ENCODE results near the gene CLEC16A. TPM values are rescaled to one million over a fixed set of nuclear protein-coding genes. Genes with fewer than 3 reads are reported as not detected.

Gene CLEC16A
- total and polyA plus RNA-seq, 2 experiments from 2014 or later = 9.9 to 24.1 TPM

DNA sequence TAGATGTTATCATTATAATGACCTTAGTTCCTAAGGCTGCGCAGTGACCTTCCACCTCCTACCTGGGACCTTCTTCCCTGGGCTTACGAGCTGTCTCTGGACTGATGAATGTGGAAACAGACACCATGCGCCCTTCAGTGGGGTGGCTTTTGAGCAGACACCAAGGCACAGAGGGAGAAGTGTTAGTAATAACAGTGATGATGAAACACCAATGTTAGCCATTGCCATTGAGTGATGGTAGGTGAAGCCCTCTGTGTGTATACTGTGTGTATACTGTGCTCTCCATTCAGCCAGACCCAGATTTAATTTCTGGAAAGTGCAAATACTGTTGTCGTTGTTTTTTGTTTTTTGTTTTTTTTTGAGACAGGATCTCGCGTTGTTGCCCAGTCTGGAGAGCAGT lies 44.5 kb downstream of the CLEC16A start:
- H3K27ac Mint-ChIP-seq = no peak overlapping the region
- Histone ChIP-seq H3K27ac (ENCODE audit: low read depth) (no peak overlapping the region), H3F3A (replicated peaks; ENCODE audit: low read depth) (no peaks in the 10 kb centered on the region), H4K20me1 (replicated peaks; ENCODE audit: insufficient read depth) (no peaks in the 10 kb centered on the region; the same call in 1 of the 2 replicates), H3K9me2 (ENCODE audit: insufficient read depth) (no peaks in the 10 kb centered on the region), H2AFZ (no peak overlapping the region), H3K4me3 (no peak overlapping the region), H3K4me1 (ENCODE audit: insufficient read depth) (no peaks in the 10 kb centered on the region), H3K36me3 (ENCODE audit: insufficient read depth) (no peaks in the 10 kb centered on the region), H3K27me3 (ENCODE audit: insufficient read depth) (no peaks in the 10 kb centered on the region), H3K79me2 (replicated peaks; ENCODE audit: insufficient read depth) (no peaks in the 10 kb centered on the region), H3K4me2 (no peak overlapping the region)
- no peak overlapping the region for H3K4me3 Mint-ChIP-seq
- ATAC-seq (no peak), DNase-seq (ENCODE audit: low spot score) (no peak)
- H3K9me3 Mint-ChIP-seq = no peaks in the 10 kb centered on the region
- H3K4me1 Mint-ChIP-seq = peaks cover 6% of the 10 kb centered on the region; the same call in 2 of the 3 replicates
- H3K36me3 Mint-ChIP-seq (ENCODE audit: low read depth) = peaks cover 3% of the 10 kb centered on the region; the same call in 2 of the 3 replicates
- H3K27me3 Mint-ChIP-seq (ENCODE audit: insufficient read depth, low read depth, poor library complexity) = peaks cover 18% of the 10 kb centered on the region
- TF ChIP-seq ZNF114 (CRISPR knock-in tag; IDR thresholded peaks at IDR 0.05) (no peak), EZH2 (IDR thresholded peaks at IDR 0.05; ENCODE audit: low read depth, unreplicated experiment) (no peak), CREB1 (CRISPR knock-in tag; IDR thresholded peaks at IDR 0.05; ENCODE audit: low read depth) (no peak), ZNF331 (CRISPR knock-in tag; IDR thresholded peaks at IDR 0.05; ENCODE audit: low read depth) (no peak), NANOG (IDR thresholded peaks at IDR 0.05; ENCODE audit: borderline replicate concordance) (no peak), EZH2phosphoT487 (IDR thresholded peaks at IDR 0.05; ENCODE audit: unreplicated experiment) (no peak), POLR2AphosphoS5 (IDR thresholded peaks at IDR 0.05; ENCODE audit: low read depth) (no peak), JUNB (IDR thresholded peaks at IDR 0.05; ENCODE audit: unreplicated experiment) (no peak), STAT1 (IDR thresholded peaks at IDR 0.05; ENCODE audit: unreplicated experiment) (no peak)
- TF ChIP-seq, protein P1, sequence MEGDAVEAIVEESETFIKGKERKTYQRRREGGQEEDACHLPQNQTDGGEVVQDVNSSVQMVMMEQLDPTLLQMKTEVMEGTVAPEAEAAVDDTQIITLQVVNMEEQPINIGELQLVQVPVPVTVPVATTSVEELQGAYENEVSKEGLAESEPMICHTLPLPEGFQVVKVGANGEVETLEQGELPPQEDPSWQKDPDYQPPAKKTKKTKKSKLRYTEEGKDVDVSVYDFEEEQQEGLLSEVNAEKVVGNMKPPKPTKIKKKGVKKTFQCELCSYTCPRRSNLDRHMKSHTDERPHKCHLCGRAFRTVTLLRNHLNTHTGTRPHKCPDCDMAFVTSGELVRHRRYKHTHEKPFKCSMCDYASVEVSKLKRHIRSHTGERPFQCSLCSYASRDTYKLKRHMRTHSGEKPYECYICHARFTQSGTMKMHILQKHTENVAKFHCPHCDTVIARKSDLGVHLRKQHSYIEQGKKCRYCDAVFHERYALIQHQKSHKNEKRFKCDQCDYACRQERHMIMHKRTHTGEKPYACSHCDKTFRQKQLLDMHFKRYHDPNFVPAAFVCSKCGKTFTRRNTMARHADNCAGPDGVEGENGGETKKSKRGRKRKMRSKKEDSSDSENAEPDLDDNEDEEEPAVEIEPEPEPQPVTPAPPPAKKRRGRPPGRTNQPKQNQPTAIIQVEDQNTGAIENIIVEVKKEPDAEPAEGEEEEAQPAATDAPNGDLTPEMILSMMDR (conservative IDR thresholded peaks at IDR 0.05; ENCODE audit: low read depth in 2 of 2) = no peak
- TF ChIP-seq, protein P2, sequence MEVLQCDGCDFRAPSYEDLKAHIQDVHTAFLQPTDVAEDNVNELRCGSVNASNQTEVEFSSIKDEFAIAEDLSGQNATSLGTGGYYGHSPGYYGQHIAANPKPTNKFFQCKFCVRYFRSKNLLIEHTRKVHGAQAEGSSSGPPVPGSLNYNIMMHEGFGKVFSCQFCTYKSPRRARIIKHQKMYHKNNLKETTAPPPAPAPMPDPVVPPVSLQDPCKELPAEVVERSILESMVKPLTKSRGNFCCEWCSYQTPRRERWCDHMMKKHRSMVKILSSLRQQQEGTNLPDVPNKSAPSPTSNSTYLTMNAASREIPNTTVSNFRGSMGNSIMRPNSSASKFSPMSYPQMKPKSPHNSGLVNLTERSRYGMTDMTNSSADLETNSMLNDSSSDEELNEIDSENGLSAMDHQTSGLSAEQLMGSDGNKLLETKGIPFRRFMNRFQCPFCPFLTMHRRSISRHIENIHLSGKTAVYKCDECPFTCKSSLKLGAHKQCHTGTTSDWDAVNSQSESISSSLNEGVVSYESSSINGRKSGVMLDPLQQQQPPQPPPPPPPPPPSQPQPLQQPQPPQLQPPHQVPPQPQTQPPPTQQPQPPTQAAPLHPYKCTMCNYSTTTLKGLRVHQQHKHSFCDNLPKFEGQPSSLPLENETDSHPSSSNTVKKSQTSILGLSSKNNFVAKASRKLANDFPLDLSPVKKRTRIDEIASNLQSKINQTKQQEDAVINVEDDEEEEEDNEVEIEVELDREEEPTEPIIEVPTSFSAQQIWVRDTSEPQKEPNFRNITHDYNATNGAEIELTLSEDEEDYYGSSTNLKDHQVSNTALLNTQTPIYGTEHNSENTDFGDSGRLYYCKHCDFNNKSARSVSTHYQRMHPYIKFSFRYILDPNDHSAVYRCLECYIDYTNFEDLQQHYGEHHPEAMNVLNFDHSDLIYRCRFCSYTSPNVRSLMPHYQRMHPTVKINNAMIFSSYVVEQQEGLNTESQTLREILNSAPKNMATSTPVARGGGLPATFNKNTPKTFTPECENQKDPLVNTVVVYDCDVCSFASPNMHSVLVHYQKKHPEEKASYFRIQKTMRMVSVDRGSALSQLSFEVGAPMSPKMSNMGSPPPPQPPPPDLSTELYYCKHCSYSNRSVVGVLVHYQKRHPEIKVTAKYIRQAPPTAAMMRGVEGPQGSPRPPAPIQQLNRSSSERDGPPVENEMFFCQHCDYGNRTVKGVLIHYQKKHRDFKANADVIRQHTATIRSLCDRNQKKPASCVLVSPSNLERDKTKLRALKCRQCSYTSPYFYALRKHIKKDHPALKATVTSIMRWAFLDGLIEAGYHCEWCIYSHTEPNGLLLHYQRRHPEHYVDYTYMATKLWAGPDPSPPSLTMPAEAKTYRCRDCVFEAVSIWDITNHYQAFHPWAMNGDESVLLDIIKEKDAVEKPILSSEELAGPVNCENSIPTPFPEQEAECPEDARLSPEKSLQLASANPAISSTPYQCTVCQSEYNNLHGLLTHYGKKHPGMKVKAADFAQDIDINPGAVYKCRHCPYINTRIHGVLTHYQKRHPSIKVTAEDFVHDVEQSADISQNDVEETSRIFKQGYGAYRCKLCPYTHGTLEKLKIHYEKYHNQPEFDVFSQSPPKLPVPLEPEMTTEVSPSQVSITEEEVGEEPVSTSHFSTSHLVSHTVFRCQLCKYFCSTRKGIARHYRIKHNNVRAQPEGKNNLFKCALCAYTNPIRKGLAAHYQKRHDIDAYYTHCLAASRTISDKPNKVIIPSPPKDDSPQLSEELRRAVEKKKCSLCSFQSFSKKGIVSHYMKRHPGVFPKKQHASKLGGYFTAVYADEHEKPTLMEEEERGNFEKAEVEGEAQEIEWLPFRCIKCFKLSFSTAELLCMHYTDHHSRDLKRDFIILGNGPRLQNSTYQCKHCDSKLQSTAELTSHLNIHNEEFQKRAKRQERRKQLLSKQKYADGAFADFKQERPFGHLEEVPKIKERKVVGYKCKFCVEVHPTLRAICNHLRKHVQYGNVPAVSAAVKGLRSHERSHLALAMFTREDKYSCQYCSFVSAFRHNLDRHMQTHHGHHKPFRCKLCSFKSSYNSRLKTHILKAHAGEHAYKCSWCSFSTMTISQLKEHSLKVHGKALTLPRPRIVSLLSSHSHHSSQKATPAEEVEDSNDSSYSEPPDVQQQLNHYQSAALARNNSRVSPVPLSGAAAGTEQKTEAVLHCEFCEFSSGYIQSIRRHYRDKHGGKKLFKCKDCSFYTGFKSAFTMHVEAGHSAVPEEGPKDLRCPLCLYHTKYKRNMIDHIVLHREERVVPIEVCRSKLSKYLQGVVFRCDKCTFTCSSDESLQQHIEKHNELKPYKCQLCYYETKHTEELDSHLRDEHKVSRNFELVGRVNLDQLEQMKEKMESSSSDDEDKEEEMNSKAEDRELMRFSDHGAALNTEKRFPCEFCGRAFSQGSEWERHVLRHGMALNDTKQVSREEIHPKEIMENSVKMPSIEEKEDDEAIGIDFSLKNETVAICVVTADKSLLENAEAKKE (CRISPR knock-in tag; IDR thresholded peaks at IDR 0.05) = no peak
- TF ChIP-seq, protein P3, sequence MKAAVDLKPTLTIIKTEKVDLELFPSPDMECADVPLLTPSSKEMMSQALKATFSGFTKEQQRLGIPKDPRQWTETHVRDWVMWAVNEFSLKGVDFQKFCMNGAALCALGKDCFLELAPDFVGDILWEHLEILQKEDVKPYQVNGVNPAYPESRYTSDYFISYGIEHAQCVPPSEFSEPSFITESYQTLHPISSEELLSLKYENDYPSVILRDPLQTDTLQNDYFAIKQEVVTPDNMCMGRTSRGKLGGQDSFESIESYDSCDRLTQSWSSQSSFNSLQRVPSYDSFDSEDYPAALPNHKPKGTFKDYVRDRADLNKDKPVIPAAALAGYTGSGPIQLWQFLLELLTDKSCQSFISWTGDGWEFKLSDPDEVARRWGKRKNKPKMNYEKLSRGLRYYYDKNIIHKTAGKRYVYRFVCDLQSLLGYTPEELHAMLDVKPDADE (IDR thresholded peaks at IDR 0.05) = no peak
- TF ChIP-seq, protein P4, sequence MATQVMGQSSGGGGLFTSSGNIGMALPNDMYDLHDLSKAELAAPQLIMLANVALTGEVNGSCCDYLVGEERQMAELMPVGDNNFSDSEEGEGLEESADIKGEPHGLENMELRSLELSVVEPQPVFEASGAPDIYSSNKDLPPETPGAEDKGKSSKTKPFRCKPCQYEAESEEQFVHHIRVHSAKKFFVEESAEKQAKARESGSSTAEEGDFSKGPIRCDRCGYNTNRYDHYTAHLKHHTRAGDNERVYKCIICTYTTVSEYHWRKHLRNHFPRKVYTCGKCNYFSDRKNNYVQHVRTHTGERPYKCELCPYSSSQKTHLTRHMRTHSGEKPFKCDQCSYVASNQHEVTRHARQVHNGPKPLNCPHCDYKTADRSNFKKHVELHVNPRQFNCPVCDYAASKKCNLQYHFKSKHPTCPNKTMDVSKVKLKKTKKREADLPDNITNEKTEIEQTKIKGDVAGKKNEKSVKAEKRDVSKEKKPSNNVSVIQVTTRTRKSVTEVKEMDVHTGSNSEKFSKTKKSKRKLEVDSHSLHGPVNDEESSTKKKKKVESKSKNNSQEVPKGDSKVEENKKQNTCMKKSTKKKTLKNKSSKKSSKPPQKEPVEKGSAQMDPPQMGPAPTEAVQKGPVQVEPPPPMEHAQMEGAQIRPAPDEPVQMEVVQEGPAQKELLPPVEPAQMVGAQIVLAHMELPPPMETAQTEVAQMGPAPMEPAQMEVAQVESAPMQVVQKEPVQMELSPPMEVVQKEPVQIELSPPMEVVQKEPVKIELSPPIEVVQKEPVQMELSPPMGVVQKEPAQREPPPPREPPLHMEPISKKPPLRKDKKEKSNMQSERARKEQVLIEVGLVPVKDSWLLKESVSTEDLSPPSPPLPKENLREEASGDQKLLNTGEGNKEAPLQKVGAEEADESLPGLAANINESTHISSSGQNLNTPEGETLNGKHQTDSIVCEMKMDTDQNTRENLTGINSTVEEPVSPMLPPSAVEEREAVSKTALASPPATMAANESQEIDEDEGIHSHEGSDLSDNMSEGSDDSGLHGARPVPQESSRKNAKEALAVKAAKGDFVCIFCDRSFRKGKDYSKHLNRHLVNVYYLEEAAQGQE (IDR thresholded peaks at IDR 0.05; ENCODE audit: unreplicated experiment) = no peak

All from GM23338 (cell line).